SW480 (cell line): ENCODE data around the gene TSPEAR.
A peak's percentile ranks its signal among the peaks of the same experiment; 100 is the strongest.
"Not testable (repeated sequence)": the region's sequence is repeated elsewhere in the genome, so short reads cannot be mapped to it uniquely, and the experiment has no call there.

ENCODE experiments used
- DNase-seq: peaks from one replicate; pipeline ENCODE4 v3.0.0-alpha.2; 2016; ENCODE audit warnings: low spot score

The TSPEAR gene

DNA sequence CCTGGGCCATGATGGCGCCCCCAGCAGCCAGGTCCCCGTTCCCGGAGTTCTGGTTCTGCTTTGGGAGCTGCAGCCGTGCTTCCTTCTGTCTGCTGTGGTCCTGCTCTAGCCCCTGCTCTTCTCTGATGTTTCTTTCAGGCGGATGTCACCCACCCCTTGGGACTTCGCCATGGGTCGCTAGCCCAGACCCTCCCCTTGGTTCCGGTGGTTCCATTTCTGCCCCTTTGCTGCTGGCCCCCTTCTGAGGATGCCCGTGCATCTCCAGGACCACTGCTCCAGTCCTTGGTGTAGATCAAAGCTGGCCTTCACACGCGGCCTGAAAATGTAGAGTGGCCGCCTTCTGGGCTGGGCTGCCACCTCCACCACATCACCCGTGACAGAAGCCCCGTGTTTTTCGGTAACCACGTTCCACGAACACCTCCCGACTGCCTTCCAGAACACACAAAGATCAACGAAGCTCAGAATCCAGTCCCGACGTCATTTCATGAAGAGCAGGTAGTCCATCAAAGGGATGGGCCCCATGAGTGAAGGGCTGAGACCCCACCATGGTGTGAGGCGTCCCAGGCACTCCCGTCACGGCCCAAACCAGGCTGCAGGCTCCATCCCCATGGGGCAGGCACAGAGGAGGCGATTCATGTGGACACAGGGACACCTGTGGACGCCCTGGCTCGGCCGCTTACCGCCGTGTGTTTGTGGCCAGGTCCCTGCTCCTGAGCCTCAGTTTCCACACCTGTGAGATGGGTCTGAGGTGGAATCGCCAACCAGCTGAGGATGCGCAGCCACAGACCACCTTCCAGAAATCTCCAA lies 195.8 kb downstream of the TSPEAR start:
- no peak for DNase-seq

DNA sequence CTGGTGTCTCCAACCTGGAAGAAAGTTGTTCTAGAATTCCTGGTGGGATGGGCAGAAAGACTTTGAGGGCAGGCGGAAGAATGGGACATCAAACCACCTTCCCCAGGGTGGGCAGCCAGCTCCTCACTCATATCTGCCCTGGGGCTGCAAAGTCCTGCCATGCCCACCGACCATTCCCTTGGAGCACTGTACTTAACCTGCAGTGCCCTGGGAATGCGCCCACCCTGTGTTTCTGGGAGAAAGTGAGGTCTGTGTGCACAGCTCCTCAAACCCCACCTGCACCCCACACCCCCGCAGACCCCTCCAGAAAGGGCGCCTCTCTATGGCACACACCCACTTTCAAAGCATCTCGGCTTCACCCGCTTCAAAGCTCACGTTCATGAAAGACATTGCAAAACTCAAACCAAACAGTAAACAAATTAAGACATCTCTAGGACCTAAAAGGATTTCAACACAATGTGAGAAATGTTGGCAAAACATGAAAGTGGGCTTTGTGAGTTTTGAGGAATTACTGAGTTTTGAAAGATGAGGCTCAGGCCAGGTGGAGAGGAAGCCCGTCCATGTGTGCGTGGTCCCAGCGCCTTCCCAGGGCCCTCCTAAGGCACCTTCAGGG lies 196.5 kb downstream of the TSPEAR start:
- DNase-seq = no peak

DNA sequence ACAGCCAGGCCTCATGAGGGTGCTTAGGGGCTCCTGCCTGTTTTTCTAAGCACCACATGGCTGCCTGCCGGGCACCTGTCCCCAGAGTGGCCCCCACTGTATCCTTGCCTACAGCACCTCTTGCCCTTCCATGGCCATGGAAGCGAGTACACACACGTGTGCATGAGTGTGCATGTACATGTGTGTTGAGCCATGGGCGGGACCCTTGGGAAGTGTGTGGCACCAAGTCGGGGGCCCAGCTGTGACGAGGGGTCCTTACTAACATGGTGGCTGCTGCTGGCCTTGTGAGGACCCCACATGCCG lies 197.2 kb downstream of the TSPEAR start:
- no peak for DNase-seq

- peak; percentile 71 for DNase-seq
Observed at GRCh38 chr21:44513389-44514217, 197.8 kb downstream of the TSPEAR start.

GRCh38 chr21:44512496-44513388 lies 198.6 kb downstream of the TSPEAR start:
- no peak for DNase-seq

GRCh38 chr21:44511938-44512275 lies 199.5 kb downstream of the TSPEAR start:
- no peak for DNase-seq

DNA sequence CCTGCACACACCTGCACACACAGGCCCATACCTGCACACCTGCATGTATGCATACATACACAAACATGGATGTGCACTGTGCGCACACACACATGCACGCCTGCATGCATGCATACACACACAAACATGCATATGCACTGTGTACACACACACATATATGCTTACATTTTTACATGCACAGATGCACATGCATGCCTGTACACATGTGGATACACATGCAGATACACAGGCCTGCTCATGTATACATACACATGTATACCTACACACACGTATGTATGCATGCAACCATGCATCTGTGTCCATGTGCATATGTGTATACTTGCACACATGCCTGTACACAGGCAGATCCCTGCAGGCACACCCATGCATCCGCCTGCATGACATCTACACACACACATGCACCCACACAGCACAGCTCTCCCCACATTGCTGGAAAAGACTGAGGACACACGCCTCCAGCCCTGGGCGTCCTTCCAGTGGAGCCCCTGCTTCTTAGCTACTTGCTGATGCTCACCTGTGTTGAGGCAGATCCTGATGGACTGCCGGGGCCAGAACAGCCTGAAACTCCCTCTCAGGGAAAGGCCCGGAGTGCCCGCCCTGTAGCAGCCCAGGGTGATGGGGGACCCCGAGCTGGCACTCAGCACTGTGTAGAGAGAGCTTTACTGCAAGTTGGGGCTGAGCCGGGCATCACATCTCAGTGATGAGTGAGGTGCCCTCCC lies 200.0 kb downstream of the TSPEAR start:
- no peak for DNase-seq

GRCh38 chr21:44510508-44511218 lies 200.7 kb downstream of the TSPEAR start:
- peak; percentile 79 for DNase-seq

GRCh38 chr21:44510109-44510507 lies 201.3 kb downstream of the TSPEAR start:
- DNase-seq = no peak

DNA sequence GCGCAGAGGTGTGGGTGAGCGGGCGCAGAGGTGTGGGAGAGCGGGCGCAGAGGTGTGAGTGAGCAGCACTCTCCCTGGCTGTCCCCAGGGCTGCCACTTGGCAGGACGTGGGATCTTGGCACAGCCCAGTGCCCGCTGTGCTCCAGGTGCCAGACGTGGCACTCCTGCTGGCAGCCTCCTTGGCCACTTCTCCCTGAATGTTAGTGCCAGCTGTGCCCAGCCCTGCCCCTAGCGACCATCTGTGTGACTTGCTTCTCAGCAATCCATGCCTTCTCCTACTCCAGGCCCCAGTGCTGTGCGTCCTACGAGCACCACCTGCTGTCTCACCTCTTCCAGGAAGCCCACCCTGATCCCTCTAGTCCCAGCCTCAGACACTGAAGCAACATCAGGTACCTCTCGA lies 201.8 kb downstream of the TSPEAR start:
- peak; percentile 35 for DNase-seq

DNA sequence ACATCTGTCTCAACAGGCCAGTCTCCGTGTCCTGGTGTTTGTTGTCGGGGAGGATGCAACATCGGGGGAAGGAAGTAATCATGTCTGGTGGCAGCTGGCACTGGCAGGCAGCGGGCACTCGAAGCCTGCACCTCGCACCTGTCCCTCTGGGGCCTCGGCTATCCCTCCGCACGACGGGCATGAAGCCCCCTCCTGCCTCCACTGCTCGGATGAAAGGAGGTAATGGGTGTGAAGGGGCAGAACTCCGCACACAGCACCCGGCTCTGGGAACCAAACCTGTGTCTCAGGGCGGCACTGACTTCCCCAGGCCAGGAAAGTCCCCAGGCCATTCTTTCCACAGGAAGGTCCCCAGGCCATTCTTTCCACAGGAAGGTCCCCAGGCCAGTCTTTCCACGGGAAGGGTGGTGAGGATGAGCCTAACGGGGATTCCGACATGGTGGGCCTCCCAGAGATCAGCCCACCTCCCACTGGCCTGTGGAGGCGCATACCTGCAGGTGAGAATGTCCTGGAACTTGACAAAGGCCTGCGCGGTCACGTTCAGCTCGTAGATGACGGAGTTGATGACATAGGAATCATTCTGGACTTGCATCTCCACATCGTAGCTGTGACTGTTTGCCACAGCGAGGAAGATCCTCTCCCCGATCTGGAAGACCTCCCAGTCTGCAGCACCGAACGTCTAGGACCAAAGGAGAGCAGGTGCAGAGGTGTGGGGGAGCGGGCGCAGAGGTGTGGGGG lies 202.5 kb downstream of the TSPEAR start:
- no peak for DNase-seq

GRCh38 chr21:44508426-44508710 lies 203.0 kb downstream of the TSPEAR start:
- DNase-seq = no peak

DNA sequence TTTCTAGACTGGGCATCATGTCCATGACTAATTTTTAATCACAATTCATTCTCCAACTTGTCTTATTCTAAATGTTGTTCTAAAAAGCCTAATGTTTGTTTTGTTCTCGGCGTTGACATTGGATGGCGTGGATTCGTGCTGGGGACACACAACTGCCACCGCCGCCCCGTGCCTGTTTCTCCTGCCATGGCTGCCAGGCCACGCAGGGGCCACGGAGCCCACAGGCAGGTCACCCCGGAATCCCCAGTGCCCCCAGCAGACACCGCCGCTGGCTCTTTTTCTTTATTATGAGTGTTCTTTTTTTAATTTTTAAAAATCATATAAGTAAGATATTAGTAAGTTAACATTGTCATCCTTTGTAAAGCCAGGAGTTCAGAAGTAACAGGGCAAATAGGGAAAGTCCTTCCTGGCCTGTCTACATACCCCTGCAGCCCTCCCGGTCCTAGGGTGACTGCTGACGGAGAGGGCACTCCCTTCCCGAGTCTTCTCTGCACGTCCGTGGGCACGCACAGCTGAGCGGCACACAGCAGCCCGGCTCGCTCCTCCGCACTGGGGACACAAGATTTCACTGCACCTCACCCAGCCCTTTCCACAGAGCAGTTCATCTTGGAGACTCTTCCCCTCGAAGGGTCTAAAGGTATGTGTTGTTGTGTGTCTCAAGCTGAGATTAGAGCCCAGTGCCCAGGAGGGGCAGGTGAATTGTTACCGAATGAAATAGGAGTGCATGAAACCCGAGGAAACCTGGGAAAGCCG lies 203.5 kb downstream of the TSPEAR start:
- DNase-seq = no peak

GRCh38 chr21:44506279-44507255 lies 204.8 kb downstream of the TSPEAR start:
- no peak for DNase-seq

- DNase-seq = no peak
Observed at GRCh38 chr21:44505673-44506278, 205.6 kb downstream of the TSPEAR start.

- no peak for DNase-seq
Observed at GRCh38 chr21:44503901-44504399, 207.4 kb downstream of the TSPEAR start.

DNA sequence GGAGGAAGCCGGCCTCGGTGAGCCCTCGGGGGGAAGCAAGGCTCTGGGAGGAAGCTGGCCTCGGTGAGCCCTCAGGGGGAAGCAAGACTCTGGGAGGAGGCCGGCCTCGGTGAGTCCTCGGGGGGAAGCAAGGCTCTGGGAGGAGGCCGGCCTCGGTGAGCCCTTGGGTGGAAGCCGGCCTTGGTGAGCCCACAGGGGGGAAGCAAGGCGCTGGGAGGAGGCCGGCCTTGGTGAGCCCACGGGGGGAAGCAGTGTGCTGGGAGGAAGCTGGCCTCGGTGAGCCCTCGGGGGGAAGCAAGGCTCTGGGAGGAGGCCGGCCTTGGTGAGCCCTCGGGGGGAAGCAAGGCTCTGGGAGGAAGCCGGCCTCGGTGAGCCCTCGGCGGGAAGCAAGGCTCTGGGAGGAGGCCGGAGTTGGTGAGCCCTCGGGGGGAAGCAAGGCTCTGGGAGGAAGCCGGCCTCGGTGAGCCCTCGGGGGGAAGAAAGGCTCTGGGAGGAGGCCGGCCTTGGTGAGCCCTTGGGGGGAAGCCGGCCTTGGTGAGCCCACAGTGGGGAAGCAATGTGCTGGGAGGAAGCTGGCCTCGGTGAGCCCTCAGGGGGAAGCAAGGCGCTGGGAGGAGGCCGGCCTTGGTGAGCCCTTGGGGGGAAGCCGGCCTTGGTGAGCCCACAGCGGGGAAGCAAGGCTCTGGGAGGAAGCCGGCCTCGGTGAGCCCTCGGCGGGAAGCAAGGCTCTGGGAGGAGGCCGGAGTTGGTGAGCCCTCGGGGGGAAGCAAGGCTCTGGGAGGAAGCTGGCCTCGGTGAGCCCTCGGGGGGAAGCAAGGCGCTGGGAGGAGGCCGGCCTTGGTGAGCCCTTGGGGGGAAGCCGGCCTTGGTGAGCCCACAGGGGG lies 208.1 kb downstream of the TSPEAR start:
- DNase-seq = not testable (repeated sequence)
